GM10266 (cell line): Measurements from ENCODE around the gene PCDHAC2.

ENCODE experiments used
- DNase-seq: peaks from one replicate; pipeline ENCODE4 v3.0.0; 2012; ENCODE audit errors: extremely low spot score
- TF ChIP-seq, protein P1 (sequence below): IDR thresholded peaks from 2 replicates; pipeline ENCODE4 v1.5.1; 2012; ENCODE audit warnings: mild to moderate bottlenecking, low read depth; ENCODE audit not compliant: control insufficient read depth, insufficient read depth; ENCODE audit errors: missing control alignments

PCDHAC2 gene

DNA sequence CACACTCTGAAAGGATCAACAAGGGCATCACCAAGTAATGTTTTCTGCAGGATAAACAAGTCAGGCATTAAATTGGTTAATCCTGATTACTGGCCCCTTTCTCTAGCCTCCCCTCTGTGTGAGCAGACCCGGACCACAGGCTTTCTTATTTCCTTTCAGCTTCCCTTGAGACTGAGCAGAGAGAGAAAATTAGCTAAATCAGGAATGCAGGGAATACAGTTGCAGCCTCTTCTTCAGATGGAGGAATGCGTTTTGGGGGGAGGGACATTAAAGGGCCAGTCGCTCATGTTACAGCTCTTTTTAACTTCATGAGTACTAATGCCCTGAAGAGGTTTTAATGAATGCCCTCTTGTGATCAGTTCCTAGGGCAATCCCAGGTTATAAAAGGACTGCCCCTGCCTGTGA, 19.8 kb downstream of the PCDHAC2 start:
- TF ChIP-seq, protein P1, sequence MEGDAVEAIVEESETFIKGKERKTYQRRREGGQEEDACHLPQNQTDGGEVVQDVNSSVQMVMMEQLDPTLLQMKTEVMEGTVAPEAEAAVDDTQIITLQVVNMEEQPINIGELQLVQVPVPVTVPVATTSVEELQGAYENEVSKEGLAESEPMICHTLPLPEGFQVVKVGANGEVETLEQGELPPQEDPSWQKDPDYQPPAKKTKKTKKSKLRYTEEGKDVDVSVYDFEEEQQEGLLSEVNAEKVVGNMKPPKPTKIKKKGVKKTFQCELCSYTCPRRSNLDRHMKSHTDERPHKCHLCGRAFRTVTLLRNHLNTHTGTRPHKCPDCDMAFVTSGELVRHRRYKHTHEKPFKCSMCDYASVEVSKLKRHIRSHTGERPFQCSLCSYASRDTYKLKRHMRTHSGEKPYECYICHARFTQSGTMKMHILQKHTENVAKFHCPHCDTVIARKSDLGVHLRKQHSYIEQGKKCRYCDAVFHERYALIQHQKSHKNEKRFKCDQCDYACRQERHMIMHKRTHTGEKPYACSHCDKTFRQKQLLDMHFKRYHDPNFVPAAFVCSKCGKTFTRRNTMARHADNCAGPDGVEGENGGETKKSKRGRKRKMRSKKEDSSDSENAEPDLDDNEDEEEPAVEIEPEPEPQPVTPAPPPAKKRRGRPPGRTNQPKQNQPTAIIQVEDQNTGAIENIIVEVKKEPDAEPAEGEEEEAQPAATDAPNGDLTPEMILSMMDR, result no peak
- DNase-seq, result no peak

- TF ChIP-seq, protein P1, result no peak
- no peak for DNase-seq
Observed at GRCh38 chr5:140988100-140988499, 21.8 kb downstream of the PCDHAC2 start.

- TF ChIP-seq, protein P1, result no peak
- no peak for DNase-seq
Observed at GRCh38 chr5:140988608-140989007, 22.3 kb downstream of the PCDHAC2 start.

DNA sequence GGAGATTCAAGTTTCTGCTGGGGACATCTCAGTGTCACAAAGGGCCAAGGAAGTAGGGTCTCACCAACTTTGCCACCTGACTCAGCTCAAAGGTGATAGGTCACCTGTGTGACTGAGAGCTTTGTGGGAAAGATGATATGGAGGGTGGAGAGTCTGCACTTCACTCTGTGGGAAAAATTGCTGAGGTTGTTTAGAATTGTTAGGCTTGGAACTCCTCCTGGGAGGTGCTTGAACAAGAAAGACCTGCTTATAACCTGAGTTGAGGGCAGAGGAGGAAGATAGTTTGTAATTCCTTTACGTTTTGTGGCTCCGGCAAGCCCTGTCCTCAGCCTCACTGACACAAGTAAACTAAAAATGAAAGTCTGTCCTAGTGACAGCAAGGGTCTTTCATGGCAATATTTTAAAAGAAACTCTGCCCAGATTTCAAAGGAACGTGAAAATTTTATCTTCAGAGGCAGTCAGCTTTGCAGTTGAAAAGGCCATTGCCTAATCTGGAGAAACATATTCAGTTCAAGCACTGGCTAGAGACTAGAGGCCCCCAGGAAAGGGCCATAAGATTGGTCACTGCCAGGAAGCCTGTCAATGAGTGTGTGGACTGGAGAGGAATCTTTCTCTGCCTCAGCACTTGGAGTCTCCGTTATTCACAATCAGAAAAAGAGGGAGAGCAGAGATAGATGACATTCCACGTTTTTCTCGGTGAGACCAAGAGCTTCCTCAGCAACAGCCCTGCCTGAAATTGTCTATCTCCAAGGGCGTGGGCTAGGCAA, 23.2 kb downstream of the PCDHAC2 start:
- no peak for DNase-seq
- TF ChIP-seq, protein P1, result no peak

DNA sequence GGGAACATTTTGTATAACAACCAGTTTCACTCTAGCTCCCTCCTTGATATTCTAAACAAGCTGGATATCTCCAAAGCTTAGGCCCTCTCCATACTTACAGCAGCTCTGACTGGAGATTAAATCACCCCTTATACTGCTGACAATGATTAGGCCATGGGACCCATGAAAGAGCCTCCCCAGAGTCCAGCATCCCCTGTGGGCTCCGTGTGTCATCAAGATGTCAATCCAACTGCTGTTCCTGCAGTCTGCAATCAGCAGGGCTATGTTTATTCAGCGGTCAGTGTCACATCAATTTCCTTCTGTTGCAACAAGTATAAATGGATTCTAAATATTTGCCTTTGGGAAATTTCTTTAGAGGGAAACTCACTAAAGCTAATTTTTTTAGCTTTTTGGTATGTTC, 26.6 kb downstream of the PCDHAC2 start:
- DNase-seq, result no peak
- TF ChIP-seq, protein P1, result no peak

DNA sequence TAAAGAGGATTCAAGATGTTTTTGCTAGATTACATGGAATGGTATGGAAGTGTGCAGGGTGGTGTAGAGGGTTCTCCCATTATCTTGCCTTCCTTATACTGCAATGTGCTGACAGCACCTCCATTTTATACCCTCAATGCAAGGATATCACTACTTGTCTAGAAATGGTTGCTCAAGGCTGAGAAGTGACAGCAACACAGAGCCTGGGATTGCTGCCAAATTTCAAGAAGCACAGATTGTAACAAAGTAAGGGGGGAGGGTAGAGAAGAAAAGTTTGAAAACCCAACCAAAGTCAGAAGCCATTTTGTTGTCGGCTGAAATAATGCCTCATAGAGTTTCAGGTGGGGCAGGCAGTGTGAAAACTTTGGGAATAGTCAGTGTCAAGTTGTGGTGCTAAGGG, 29.8 kb downstream of the PCDHAC2 start:
- TF ChIP-seq, protein P1, result no peak
- no peak for DNase-seq

DNA sequence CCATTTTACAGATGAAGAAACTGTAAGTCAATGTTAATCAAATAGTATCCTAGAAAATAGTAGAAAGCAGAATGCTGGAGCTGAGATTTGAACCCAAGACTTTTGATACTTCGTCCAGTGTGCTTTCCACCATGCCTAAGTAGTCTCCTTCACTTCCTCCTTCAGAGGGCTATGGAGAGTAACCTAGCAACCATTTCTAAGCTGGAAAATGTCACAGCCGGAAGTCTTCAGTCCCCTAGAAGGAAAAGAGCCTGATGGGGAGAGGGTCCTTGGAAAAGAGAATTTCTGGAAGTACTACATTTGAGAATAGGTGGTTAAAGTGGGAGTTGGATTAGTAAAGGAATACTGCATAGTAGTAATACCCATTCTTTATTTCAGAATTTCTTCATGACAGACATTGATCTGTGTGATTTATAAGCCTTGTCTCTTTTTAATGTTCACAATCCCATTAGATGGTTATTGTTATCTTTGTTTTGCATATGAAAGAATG, 32.7 kb downstream of the PCDHAC2 start:
- DNase-seq, result no peak
- TF ChIP-seq, protein P1, result no peak
